K562 (cell line): ENCODE data around the gene MRPS6. TPM values are rescaled to one million over a fixed set of nuclear protein-coding genes. Genes with fewer than 3 reads are reported as not detected.
A peak's percentile ranks its signal among the peaks of the same experiment; 100 is the strongest.

Source experiments
- ARID1B ChIP-seq: fragments of 450-650 bp; IDR thresholded peaks from 2 replicates; pipeline ENCODE4 v1.6.1; 2016; ENCODE audit warnings: antibody characterized with exemption, mild to moderate bottlenecking, inconsistent platforms
- BHLHE40 ChIP-seq: IDR thresholded peaks from 2 replicates; pipeline ENCODE4 v1.6.1; 2011; ENCODE audit warnings: low read length, improper control_type of control experiment
- BMI1 ChIP-seq: fragments of 150-350 bp; IDR thresholded peaks from 2 replicates; pipeline ENCODE4 v1.6.1; 2014; ENCODE audit warnings: low read length
- BRCA1 ChIP-seq, 2 experiments: fragments of 450-650 bp in 1 of 2; sonication (generic) in 1 of 2; formaldehyde crosslinking in 1 of 2; IDR thresholded peaks; 2 replicates each; pipeline versions ENCODE4 v1.5.0 to v1.6.1; 2017 to 2020; ENCODE audit warnings: mild to moderate bottlenecking in 1 of 2, missing genetic modification reagents in 1 of 2
- CREM ChIP-seq: IDR thresholded peaks from 2 replicates; pipeline ENCODE4 v1.6.1; 2014; ENCODE audit warnings: antibody characterized with exemption, low read depth
- CSDE1 ChIP-seq, 2 experiments: fragments of 450-650 bp; IDR thresholded peaks; 2 replicates each; pipeline ENCODE4 v1.6.1; 2016; ENCODE audit warnings: mild to moderate bottlenecking in 1 of 2
- DNMT1 ChIP-seq: fragments of 450-650 bp; IDR thresholded peaks from 2 replicates; pipeline ENCODE4 v1.6.1; 2016; ENCODE audit warnings: antibody characterized with exemption, mild to moderate bottlenecking
- FOSL1 ChIP-seq: fragments of 200-800 bp; sonication (Bioruptor generic); conservative IDR thresholded peaks from 2 replicates; pipeline ENCODE4 v1.6.1; 2016; ENCODE audit warnings: missing genetic modification characterization, missing compliant biosample characterization
- FUS ChIP-seq: fragments of 200-400 bp; formaldehyde crosslinking; optimal IDR thresholded peaks from 2 replicates; pipeline ENCODE3; 2017; ENCODE audit warnings: low read depth, low read length
- JUND ChIP-seq, 2 experiments: IDR thresholded peaks; 2 replicates in 1 of 2; 3 replicates in 1 of 2; pipeline ENCODE4 v1.6.1; 2011; ENCODE audit warnings: borderline replicate concordance in 2 of 2, low read depth in 2 of 2, low read length in 2 of 2, improper control_type of control experiment in 1 of 2, missing biosample characterization in 1 of 2, missing genetic modification characterization in 1 of 2, missing genetic modification reagents in 1 of 2
- MCM3 ChIP-seq: fragments of 450-650 bp; IDR thresholded peaks from 2 replicates; pipeline ENCODE4 v1.6.1; 2016
- MYC ChIP-seq, 2 experiments: fragments of 250-450 bp in 1 of 2; sonication (Bioruptor Pico) in 1 of 2; IDR thresholded peaks; 2 replicates each; pipeline versions ENCODE4 v1.5.1 to v1.6.1; 2012 to 2021; ENCODE audit warnings: low read depth in 2 of 2, borderline replicate concordance in 1 of 2, improper control_type of control experiment in 1 of 2, low read length in 1 of 2, mild to moderate bottlenecking in 1 of 2, moderate library complexity in 1 of 2
- NFE2 ChIP-seq: IDR thresholded peaks from 2 replicates; pipeline ENCODE4 v1.6.1; 2014; ENCODE audit warnings: antibody characterized with exemption, low read depth
- NFIX ChIP-seq: fragments of 250-450 bp; sonication (Bioruptor Pico); IDR thresholded peaks from 2 replicates; pipeline ENCODE4 v1.4.0; 2020; ENCODE audit warnings: low read depth, mild to moderate bottlenecking, moderate library complexity
- NUFIP1 ChIP-seq: fragments of 450-650 bp; IDR thresholded peaks from 2 replicates; pipeline ENCODE4 v1.6.1; 2018; ENCODE audit not compliant: partially characterized antibody
- SIN3A ChIP-seq, 2 experiments: fragments of 150-350 bp in 1 of 2; IDR thresholded peaks; 2 replicates each; pipeline ENCODE4 v1.6.1; 2011 to 2016; ENCODE audit warnings: borderline replicate concordance in 2 of 2, low read depth in 2 of 2, low read length in 2 of 2, mild to moderate bottlenecking in 2 of 2, moderate library complexity in 2 of 2; ENCODE audit not compliant: control insufficient read depth in 1 of 2
- SMAD4 ChIP-seq: fragments of 250-450 bp; sonication (Bioruptor Pico); conservative IDR thresholded peaks from 2 replicates; pipeline ENCODE4 v1.8.0; 2021; ENCODE audit warnings: inconsistent platforms, mild to moderate bottlenecking, moderate library complexity
- TRIM24 ChIP-seq, 2 experiments: fragments of 450-650 bp; IDR thresholded peaks; 2 replicates each; pipeline ENCODE4 v1.6.1; 2016
- polyA plus RNA-seq, 8 experiments: library from polyadenylated mRNA; depleted of rRNA in 4 of 8; stranded (reverse) in 5 of 8; unstranded in 3 of 8; fragments of >200 nt; fragmentation: Nextera tagmentation in 2 of 8; fragmentation: Illumina TruSeq in 1 of 8; extraction: Ambion mirVana in 2 of 8; extraction: Trizol in 1 of 8; gene quantifications; 2 replicates each; pipeline versions ENCODE4 v1.2.1 to v1.2.3, GENCODE V29; 2011 to 2014; ENCODE audit warnings: inconsistent platforms in 1 of 8, missing spikeins in 1 of 8
- total RNA-seq, 7 experiments: library from RNA; depleted of rRNA in 6 of 7; stranded (reverse); fragments of >200 nt in 6 of 7; fragmentation: Illumina TruSeq in 2 of 7; extraction: Trizol in 2 of 7; gene quantifications; 2 replicates each; pipeline versions ENCODE4 v1.2.1 to v1.2.3, GENCODE V29; 2011 to 2021; ENCODE audit warnings: low replicate concordance in 1 of 7
- TF ChIP-seq, protein P1 (sequence below): IDR thresholded peaks from 2 replicates; pipeline ENCODE4 v1.6.1; 2014; ENCODE audit warnings: antibody characterized with exemption
- TF ChIP-seq, protein P2 (sequence below), 2 experiments: IDR thresholded peaks; 2 replicates each; pipeline ENCODE4 v1.6.1; 2011; ENCODE audit warnings: borderline replicate concordance in 1 of 2, control low read depth in 1 of 2, low read depth in 1 of 2, low read length in 1 of 2, mild to moderate bottlenecking in 1 of 2, mixed read lengths in 1 of 2, moderate library complexity in 1 of 2; ENCODE audit not compliant: insufficient read depth in 1 of 2, insufficient read length in 1 of 2, poor library complexity in 1 of 2, severe bottlenecking in 1 of 2; ENCODE audit errors: extremely low read depth in 1 of 2
- TF ChIP-seq, protein P3 (sequence below): fragments of 250-450 bp; sonication (Bioruptor Pico); IDR thresholded peaks from 2 replicates; pipeline ENCODE4 v1.5.1; 2021; ENCODE audit warnings: mild to moderate bottlenecking
- TF ChIP-seq, protein P4 (sequence below), 2 experiments: fragments of 200-800 bp in 1 of 2; sonication (Bioruptor generic) in 1 of 2; sonication (generic) in 1 of 2; formaldehyde crosslinking in 1 of 2; IDR thresholded peaks in 1 of 2; conservative IDR thresholded peaks in 1 of 2; 2 replicates each; pipeline versions ENCODE4 v1.5.0 to v1.6.1; 2016 to 2020; ENCODE audit warnings: missing compliant biosample characterization in 1 of 2, missing genetic modification characterization in 1 of 2, missing genetic modification reagents in 1 of 2

The MRPS6 gene
- total and polyA plus RNA-seq, 9 of the 15 experiments (the other 6 are each of a cell fraction or from before 2014, with no cell fraction given): 26.1 to 72.0 (median 39.3) TPM

DNA sequence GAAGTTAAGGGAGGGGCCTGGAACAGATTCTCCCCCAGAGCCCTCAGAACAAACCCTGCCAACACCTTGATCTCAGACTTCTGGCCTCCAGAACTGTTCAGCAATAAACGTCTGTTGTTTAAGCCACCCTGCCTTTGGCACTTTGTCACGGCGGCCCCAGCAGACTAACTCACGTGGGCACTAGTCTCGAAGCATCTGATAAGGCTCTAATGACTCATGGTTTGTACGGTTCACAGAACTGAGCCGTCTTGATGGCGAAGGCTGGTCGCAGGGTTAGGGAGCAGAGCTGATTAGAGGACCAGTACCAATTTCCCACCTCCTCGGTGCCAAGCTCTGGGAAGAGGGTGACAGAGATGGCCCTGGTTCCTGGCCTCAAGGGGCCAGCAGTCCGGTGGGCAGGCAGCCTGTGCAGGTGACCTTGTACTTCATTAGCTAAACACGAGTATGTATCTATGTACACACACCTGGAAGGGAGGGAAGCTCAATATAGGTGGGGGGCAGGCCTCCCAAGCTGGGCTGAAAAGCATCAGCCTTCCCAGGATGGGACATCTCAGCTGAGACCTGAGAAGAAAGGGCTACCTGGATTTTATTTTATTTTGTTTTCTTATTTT, 112.8 kb downstream of the MRPS6 start (continued):
- TF ChIP-seq SMAD4 (peak; percentile 60), NUFIP1 (no peak), FOSL1 (tag) (peak; percentile 96), ARID1B (peak; percentile 80), MYC (IDR thresholded peaks at IDR 0.05; ENCODE audit: low read depth, low read length) (0 out of 2 replicates have a peak, but pooled peaks have one; percentile 27), MYC (CRISPR knock-in tag; IDR thresholded peaks at IDR 0.05; ENCODE audit: borderline replicate concordance, low read depth) (no peak), MCM3 (no peak), BRCA1 (IDR thresholded peaks at IDR 0.05) (no peak), BRCA1 (CRISPR knock-in tag; IDR thresholded peaks at IDR 0.05) (no peak), SIN3A (IDR thresholded peaks at IDR 0.05; ENCODE audit: borderline replicate concordance in 2 of 2, control insufficient read depth in 1 of 2, low read depth in 2 of 2, low read length in 2 of 2) (no peak), JUND (IDR thresholded peaks at IDR 0.05; ENCODE audit: borderline replicate concordance, low read depth, low read length) (peak; percentile 97), JUND (tag; IDR thresholded peaks at IDR 0.05; ENCODE audit: borderline replicate concordance, low read depth, low read length) (peak; percentile 94; the same call in 2 of the 3 replicates), CREM (peak; percentile 52), TRIM24 (IDR thresholded peaks at IDR 0.05) (peak in 1 of 2 experiments; percentile 46; a peak in 1 of 4 replicates), FUS (no peak), NFE2 (peak; percentile 58), CSDE1 (IDR thresholded peaks at IDR 0.05) (no peak), BHLHE40 (peak; percentile 95), BMI1 (no peak), NFIX (CRISPR knock-in tag) (no peak), DNMT1 (no peak)
- TF ChIP-seq, protein P1, sequence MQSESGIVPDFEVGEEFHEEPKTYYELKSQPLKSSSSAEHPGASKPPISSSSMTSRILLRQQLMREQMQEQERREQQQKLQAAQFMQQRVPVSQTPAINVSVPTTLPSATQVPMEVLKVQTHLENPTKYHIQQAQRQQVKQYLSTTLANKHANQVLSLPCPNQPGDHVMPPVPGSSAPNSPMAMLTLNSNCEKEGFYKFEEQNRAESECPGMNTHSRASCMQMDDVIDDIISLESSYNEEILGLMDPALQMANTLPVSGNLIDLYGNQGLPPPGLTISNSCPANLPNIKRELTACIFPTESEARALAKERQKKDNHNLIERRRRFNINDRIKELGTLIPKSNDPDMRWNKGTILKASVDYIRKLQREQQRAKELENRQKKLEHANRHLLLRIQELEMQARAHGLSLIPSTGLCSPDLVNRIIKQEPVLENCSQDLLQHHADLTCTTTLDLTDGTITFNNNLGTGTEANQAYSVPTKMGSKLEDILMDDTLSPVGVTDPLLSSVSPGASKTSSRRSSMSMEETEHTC: peak; percentile 66; the same call in 1 of the 2 replicates
- TF ChIP-seq, protein P2, sequence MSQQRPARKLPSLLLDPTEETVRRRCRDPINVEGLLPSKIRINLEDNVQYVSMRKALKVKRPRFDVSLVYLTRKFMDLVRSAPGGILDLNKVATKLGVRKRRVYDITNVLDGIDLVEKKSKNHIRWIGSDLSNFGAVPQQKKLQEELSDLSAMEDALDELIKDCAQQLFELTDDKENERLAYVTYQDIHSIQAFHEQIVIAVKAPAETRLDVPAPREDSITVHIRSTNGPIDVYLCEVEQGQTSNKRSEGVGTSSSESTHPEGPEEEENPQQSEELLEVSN (IDR thresholded peaks at IDR 0.05; ENCODE audit: borderline replicate concordance in 1 of 2, extremely low read depth in 1 of 2, insufficient read depth in 1 of 2, insufficient read length in 1 of 2, low read depth in 1 of 2, low read length in 1 of 2, poor library complexity in 1 of 2, severe bottlenecking in 1 of 2): peak in 1 of 2 experiments; percentile 30
- TF ChIP-seq, protein P3, sequence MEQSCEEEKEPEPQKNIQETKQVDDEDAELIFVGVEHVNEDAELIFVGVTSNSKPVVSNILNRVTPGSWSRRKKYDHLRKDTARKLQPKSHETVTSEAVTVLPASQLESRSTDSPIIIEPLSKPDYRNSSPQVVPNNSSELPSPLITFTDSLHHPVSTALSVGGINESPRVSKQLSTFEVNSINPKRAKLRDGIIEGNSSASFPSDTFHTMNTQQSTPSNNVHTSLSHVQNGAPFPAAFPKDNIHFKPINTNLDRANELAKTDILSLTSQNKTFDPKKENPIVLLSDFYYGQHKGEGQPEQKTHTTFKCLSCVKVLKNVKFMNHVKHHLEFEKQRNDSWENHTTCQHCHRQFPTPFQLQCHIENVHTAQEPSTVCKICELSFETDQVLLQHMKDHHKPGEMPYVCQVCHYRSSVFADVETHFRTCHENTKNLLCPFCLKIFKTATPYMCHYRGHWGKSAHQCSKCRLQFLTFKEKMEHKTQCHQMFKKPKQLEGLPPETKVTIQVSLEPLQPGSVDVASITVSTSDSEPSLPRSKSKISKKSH (CRISPR knock-in tag): no peak
- TF ChIP-seq, protein P4, sequence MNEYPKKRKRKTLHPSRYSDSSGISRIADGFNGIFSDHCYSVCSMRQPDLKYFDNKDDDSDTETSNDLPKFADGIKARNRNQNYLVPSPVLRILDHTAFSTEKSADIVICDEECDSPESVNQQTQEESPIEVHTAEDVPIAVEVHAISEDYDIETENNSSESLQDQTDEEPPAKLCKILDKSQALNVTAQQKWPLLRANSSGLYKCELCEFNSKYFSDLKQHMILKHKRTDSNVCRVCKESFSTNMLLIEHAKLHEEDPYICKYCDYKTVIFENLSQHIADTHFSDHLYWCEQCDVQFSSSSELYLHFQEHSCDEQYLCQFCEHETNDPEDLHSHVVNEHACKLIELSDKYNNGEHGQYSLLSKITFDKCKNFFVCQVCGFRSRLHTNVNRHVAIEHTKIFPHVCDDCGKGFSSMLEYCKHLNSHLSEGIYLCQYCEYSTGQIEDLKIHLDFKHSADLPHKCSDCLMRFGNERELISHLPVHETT (CRISPR knock-in tag; conservative IDR thresholded peaks at IDR 0.05 in 1 of 2, IDR thresholded peaks at IDR 0.05 in 1 of 2): no peak
